C1 segment of cervical spinal cord (tissue), 14 donors: Measurements from ENCODE around the gene ALPK1.
A peak's percentile ranks its signal among the peaks of the same experiment; 100 is the strongest.
"Not testable (repeated sequence)": the region's sequence is repeated elsewhere in the genome, so short reads cannot be mapped to it uniquely, and the experiment has no call there.

Experiments used
- DNase-seq, 14 donors: peaks; one replicate each; lab custom pipeline; 2025; lab: John Stamatoyannopoulos, UW

ALPK1 gene

GRCh38 chr4:112377594-112378242 is 80.5 kb downstream of the ALPK1 start:
- no peak for DNase-seq

DNA sequence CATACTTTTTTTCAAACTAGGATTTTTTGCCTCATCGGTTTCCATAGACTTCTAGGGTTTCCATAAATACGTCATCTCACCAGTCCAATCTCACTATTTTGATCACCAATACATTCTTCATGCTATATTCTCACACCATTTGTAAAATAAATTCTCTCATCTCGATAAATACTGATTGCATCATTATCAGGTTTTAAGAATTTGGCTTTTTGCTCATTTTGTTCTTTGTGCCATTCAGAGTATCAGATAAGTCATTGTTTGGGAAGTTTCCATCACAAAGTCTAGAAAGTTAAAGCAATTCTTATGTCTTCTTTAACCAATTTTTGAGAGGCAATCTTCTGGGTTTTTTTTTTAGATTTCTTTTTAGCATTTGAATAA is 81.1 kb downstream of the ALPK1 start:
- no peak for DNase-seq

GRCh38 chr4:112378858-112379257 is 81.7 kb downstream of the ALPK1 start:
- DNase-seq, result no peak

- DNase-seq, result no peak
These were observed 82.1 kb downstream of the ALPK1 start for GRCh38 chr4:112379306-112379705.

DNA sequence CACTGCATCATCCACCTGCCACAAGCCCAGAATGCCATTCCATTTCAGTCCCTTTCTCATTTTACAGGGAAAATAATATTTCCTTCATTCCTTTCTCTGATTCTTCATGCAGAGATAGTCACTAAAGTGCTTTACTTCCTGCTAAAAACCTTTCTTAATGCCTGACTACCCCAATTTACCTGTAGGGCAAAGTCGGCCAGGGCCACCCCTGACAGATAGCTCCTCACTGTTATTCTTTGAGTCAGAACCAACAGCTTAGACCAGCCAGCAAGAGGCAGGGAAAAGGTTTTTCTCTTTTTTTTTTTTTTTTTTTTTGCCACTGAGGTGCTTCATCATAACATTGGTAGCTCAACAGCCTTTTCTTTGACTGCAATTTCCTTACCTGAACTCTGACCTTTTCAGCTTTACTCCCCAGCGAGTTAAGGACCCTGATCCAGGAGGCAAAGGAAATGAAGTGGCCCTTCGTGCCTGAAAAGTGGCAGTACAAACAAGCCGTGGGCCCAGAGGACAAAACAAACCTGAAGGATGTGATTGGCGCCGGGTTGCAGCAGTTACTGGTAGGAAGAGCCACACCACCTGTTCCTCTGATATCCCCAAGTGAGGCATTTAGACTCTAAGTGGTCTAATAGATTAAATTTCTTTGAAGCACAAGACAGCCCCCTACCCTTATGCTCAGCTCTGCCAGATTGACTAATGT is 85.0 kb downstream of the ALPK1 start:
- DNase-seq, result no peak

- DNase-seq, result no peak
These were observed 88.9 kb downstream of the ALPK1 start for GRCh38 chr4:112386071-112386470.

DNA sequence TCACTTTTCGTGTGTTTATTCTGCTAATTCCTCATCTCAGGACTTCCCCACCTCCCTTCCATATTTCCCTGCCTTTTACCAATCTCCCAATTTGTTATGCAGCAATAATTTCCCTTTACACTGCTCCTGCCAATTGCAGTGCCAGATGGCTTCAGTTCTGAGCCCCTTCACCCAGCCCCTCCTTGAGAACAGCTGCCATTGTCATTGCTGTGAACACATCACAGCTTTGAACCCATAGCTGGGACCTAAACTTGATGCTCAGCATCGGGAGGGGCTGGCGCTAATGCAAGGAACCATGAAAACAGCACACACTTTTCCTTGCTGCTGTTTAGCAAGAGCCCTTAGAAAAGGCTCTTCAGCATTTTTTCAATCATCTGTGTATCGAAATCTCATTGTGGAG is 104.9 kb downstream of the ALPK1 start:
- no peak for DNase-seq

DNA sequence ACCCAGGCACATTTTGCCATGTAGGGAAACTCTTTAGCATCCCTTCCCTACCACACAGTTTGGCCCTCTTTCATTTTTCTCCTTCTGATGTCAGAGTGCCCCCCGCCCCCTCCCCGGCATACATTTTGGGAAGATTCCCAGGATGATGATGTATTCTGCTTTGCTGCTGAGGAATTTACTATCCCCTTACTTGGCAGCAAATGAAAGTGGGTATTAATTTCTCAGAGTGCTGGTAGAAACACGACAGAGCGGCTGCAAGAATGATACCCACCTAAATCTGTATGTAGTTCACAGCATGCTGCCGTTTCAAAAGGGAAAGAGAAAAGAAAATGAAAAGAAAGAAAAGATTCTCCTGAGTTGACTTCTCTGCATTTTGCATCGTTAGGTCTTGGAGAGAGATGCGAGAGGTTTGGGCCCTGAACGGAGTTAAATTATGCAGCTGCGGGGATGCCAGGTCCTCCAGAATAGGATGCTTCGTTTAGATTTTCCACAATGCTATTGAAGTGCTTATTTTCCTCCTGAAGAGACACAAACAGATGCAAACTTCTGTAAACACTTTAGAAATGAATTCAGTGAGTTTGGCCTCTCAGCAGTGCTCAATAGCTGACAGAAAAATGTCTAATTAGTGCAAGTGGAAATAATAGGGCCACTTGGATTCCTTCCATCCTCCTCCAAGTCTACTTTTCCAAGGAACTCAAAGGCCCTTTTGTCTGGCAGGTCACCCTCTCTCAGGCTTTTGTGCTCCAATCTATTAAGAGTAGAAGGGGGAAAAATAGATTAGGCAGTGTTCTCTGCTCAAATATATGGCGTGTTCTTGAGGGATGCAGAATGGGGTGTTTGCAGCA is 106.2 kb downstream of the ALPK1 start:
- peak in 2 of 14 donors; percentile 5 to 9 for DNase-seq

DNA sequence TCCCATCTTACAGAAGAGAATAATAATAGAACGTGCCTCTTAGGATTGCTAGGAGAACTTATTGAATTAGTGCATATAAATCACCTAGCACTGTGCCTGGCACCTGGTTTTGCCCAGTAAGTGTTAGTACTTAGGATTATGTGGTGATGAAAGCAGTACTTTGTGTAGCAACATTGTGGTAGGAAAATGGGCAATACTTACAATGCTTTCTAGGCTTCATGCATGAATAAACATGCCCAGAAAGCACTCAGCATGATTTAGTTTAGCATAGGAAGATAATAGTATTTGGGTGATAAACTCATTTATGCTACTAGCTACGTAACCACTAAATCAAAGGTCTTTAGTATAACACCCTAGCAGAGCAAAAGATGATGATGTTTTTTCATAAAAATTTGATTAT is 113.2 kb downstream of the ALPK1 start:
- DNase-seq, result no peak

DNA sequence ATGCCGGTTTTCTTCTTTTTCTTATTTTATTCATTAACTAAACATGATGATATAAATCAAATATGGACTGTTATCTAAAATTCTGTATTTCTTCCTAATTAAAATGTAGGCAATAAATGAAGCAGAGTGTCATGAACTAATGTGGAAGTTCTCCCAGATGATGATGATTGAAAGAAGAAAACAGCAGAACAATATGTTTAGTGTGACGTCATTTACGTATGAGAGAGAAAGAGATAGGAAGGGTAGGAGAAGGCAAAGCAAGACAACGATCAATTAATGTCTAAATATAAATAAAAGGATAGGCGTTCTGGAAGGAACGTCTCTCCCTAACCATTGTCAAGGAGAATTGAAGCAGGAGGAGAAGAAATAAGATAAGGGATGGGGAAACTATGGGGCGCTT is 113.6 kb downstream of the ALPK1 start:
- DNase-seq, result no peak

DNA sequence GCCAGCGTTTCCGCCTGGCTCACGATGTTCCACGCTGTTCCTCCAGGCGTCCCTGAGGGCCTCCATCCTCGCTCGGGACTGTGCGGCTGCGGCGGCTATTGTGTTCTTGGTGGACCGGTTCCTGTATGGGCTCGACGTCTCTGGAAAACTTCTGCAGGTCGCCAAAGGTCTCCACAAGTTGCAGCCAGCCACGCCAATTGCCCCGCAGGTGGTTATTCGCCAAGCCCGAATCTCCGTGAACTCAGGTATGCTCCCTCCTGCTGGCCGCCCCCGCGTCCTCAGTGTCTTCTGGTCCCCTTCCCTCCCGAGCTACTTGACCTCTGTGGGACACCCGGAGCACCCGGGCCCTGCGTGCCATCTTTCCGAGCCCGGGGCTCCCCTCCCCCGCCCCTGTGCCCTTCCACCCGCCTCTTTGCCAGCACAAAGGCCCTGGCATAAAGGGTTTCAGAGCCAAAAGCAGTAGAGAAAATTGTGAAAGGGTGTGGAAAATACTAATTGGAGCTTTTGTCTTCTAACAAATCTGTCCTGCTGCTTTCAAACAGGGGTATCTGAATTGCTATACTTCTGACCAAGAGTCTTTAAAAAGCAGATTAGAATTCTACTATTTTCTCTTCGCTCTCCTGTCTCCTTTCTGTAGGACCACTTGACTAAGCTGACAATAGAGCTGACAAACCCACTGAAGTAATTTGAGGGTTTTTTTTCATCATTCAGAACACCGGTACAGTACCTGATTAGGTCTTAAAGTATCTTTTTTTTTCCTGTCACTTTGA is 114.8 kb downstream of the ALPK1 start:
- no peak for DNase-seq

DNA sequence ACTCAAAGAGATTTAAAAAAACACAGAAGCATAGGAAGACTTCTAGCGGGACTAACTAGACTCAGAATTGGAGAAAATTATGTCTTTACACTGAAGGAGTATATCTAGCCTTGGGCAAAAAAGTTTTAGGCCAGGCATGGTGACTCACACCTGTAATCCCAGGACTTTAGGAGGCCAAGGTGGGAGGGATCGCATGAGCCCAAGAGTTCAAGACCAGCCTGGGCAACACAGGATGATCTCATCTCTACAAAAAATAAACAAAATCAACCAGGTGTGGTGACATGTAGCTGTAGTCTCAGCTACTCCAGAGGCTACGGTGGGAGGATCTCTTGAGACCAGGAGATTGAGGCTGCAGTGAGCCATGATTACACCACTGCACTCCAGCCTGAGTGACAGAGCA is 119.3 kb downstream of the ALPK1 start:
- no peak for DNase-seq

DNA sequence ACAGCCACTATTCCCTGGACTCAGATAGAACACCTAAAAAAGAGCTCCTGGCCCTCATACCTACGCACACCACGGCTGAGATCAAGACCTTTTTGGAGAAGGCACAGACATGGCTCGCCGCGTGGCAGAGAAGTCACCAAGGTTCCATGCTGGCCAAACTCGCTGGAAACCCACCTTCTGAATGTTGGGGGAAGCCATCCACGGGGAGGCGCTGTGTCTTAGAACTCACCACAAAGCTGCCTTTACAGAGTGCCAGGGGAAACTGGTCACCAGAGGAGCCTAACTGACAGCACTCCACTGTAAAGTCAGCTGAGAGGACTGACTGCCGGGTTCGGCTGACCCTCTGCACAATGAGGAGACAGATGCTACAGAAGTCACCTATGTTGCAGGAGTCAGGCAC is 120.9 kb downstream of the ALPK1 start:
- no peak for DNase-seq

DNA sequence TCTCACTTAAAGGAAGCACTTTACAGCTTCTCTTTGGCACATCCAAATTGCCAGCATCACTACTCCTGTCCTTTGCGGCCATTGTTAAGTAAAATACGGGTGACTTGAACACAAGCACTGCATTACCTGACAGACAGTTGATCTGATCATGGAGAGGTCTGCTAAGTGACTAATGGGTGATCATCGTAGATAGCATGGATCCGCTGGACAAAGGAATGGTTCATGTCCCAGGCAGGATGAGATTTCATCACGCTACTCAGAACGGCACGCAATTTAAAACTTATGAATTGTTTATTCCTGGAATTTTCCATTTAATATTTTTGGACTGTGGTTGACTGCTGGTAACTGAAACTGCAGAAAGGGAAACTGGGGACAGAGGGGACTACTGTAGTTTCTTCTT is 124.7 kb downstream of the ALPK1 start:
- DNase-seq, result no peak

DNA sequence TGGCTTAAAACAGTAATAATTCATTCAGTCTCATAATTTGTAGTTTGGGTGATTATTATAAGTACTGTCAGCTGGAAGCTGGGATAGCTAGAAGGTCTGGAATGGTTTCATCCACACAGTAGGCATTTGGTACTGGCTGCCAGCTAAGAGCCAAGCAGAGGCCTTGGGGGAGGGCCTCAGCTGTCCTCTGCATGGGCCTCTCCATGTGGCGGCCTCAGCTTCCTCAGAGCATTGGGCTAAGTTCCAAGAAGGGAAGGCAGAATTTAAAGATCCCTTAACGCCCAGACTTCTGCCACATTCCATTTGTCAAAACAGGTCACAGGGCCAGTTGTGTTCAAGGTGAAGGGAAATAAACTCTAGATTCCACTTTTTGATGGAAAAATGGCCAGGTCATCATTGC is 125.5 kb downstream of the ALPK1 start:
- DNase-seq, result no peak

GRCh38 chr4:112423591-112423990 is 126.4 kb downstream of the ALPK1 start:
- no peak for DNase-seq

DNA sequence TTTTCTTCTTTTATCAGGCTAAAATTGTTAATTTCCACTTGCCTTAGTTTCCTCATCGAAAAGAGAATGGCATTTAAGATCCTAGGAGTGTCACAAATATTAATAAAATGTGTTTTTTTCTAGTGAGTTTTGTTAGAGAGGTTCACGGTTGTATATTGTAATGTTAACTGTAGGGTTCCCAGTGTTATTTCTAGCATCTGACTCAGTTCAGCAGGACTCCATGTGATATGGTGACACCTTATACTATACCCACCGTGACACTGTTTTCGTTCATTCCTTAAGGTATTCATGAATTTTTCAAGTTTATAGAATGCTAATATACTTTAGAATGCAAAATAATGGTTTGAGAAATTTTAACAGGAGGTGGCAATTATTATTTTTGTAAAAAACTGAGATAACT is 128.7 kb downstream of the ALPK1 start:
- no peak for DNase-seq

- DNase-seq, result no peak
These were observed 129.2 kb downstream of the ALPK1 start for GRCh38 chr4:112426416-112426815.

- DNase-seq, result no peak
These were observed 134.0 kb downstream of the ALPK1 start for GRCh38 chr4:112431158-112431557.

- no peak for DNase-seq
These were observed 139.8 kb downstream of the ALPK1 start for GRCh38 chr4:112436987-112437386.

- DNase-seq, result not testable (repeated sequence)
These were observed 145.1 kb downstream of the ALPK1 start for GRCh38 chr4:112442226-112442625.
